Measurements from ENCODE around the gene KDM6A.
"Not testable (repeated sequence)": the region's sequence is repeated elsewhere in the genome, so short reads cannot be mapped to it uniquely, and the experiment has no call there.

- TF ChIP-seq CTCF, POLR2A (IDR thresholded peaks at IDR 0.05): not testable (repeated sequence)
Measured at GRCh38 chrX:45073011-45073410, 200.0 kb downstream of the KDM6A start.
